NCI-H2227 (cell line): ENCODE measurements around the gene SLC4A4.

Experiments
- DNase-seq: peaks from one replicate; lab custom pipeline; 2025; ENCODE audit not compliant: unreplicated experiment; lab: John Stamatoyannopoulos, UW

SLC4A4 gene

DNA sequence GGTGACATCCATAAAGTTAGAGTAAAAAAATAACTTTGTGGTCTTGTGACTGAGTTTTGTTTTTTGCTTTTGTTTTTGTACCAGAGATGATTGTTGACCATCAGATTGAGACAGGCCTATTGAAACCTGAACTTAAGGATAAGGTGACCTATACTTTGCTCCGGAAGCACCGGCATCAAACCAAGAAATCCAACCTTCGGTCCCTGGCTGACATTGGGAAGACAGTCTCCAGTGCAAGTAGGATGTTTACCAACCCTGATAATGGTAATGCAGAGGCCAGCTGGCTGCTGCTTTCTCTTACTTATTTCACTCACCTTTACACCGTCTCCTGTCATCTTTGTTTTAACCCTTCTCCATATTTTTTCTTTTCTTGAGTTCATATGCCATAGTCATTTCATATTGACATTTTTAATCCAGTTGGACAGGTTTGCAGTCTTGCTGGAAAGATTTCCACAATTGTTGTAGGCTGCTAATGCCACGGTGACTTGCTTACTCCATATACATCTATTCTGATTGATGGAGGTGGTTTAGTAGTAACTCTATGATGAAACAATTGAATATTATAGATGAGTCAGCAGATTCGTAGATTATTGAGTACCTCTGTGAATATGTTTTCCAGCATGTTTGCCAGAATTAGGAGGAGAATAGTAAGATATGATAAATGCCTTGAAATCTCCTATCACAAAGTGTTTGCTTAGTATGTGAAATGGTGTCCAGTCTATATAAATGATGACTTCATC lies 18.3 kb downstream of the SLC4A4 start:
- DNase-seq: no peak

DNA sequence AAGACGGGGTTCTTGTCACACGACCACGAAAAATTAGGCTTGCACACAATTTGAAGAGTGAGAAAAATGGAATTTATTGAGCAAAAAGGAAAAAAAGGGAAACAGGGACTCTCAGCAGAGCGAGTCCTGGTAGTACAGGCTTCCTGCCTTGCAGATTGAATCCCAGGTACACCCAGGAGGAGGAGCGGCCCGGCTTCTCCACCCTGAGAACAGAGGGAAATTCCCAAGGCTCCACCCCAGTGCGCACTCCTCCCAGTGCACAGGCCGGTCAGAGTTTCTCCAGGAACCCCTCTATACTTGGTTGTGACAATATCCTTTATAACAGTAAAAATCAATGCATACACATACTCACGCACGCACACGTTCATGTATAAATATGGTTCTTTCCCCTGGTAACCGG lies 22.0 kb downstream of the SLC4A4 start:
- DNase-seq: no peak

- DNase-seq: no peak
Measured at GRCh38 chr4:71361476-71361875, 22.7 kb downstream of the SLC4A4 start.

- no peak for DNase-seq
Measured at GRCh38 chr4:71366766-71367165, 27.9 kb downstream of the SLC4A4 start.

DNA sequence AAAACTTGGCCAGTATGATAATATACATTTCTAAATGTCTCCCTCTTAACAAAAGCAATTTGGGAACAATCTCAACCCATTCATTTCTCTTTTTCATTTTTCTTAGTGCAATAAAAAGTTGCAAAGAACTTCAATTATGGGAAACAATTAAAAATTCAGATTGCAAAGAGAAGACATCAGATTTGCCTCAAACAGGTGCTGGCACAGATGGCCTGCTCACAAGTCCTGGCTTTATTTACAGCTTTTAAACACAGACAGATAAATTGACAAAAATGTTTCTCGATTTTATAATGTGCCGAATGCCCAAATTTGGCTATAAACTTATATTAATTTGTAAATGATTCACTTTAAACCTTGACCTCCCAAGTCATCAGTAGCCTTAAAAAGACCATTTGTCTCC lies 28.7 kb downstream of the SLC4A4 start:
- no peak for DNase-seq

- no peak for DNase-seq
Measured at GRCh38 chr4:71368906-71369305, 30.1 kb downstream of the SLC4A4 start.

GRCh38 chr4:71369536-71369935 lies 30.7 kb downstream of the SLC4A4 start:
- no peak for DNase-seq

- no peak for DNase-seq
Measured at GRCh38 chr4:71375494-71375893, 36.7 kb downstream of the SLC4A4 start.

GRCh38 chr4:71377561-71377960 lies 38.7 kb downstream of the SLC4A4 start:
- no peak for DNase-seq

- DNase-seq: no peak
Measured at GRCh38 chr4:71379126-71379525, 40.3 kb downstream of the SLC4A4 start.

DNA sequence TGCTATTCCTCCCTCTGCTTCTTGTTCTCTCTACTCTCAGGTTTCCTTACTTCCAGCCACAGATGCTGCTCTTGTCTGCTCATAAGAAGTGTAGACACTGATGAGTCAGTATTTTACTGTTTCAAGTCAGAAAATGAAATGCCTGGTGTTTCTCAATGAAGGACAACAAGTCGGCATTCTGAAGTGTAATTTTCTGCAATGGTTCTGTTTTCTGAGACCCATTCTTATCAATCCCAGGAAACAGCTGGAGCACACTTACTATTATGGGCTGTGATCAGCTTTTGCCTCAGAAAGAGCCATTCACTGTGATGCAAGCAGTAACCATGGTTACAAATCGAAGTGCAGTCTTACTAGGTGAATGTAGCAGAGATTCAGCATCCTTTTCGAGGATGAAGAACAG lies 42.0 kb downstream of the SLC4A4 start:
- DNase-seq: no peak

- no peak for DNase-seq
Measured at GRCh38 chr4:71382125-71382899, 43.5 kb downstream of the SLC4A4 start.

DNA sequence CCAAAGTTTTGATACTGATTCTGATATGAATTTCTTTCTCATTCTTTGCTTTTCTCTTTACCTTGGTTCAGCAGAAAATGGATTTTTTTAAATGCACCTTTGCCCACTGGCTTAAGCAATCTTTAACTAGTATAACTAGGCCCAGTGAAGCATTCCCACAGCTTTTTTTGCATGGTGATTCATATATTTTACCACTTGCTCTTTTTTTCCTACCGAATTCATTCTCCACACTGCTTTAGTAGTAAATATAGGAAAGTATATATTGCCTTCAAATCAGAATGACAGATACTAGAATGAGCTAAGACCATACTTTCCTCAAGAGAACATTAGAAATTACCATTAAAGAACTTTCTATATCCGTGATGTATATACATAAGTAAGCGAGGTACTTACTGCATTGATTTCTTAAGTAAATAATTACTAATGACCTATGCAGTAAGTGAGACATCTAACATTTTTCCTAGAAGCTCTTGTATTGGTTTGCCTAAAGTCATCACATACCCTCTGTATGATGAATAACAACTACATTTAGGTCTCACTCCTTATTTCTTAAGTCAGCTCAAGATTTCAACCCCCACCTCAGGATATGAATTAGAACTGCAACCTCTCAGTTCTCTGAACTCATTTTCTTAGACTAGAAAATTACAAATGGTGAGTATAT lies 44.2 kb downstream of the SLC4A4 start:
- no peak for DNase-seq

- no peak for DNase-seq
Measured at GRCh38 chr4:71383984-71384383, 45.2 kb downstream of the SLC4A4 start.

- DNase-seq: no peak
Measured at GRCh38 chr4:71389149-71389827, 50.5 kb downstream of the SLC4A4 start.

DNA sequence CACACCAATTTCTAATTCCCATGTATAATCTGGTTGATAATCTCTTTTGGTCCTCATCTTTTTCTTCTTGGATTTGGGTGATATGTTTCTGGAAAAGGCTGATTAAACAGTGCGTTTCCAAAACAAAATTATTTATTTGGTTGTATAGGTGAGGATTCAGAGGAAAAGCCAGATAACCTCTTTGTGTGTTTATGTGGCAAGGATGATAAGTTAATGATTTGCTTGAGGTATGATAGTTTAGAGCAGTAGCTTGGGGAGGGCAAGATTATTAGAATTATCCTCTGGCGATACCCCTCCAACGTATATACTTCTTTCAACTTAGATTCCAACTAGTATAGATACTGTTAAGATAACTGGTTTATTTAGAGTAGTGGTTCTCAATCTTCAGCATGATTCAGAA lies 53.3 kb downstream of the SLC4A4 start:
- DNase-seq: no peak

- DNase-seq: no peak
Measured at GRCh38 chr4:71396382-71396781, 57.6 kb downstream of the SLC4A4 start.

DNA sequence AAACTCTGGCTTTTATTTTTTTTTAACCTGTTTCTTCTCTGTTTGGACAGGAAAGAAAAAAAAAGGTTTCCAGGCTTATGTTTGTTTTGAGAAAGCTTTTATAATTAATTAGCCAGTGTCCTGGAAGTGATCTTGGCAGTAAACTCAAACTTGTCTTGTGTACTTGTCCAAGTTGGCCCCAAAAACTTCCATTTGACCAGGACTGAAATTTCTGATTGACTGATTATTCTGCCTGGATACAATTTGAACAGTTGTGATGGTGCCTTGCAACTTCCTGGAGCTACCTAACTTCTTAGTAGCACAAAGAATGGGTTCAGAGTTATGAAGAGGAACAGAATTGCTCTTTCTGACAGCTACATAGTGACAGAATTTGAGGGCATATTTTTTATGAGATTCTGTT lies 62.0 kb downstream of the SLC4A4 start:
- no peak for DNase-seq

DNA sequence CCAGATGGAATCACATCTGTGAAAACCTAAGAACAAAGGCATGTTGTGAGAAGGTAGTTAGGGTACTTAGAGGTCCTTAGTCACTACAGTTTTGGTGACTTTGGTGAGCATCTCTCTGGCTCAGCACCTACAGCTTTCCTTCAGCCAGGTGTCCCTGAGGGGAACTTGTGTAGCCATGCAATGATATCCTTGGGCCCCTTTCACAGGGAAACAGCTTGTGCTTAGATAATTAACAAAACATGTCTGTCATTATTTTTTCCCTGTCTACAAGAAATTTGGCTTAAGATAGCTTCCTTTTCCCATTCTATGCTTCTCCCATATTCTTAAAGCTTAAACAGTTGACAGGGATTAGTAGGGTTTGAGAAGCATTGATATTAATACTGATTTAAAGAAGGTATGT lies 63.8 kb downstream of the SLC4A4 start:
- DNase-seq: no peak

DNA sequence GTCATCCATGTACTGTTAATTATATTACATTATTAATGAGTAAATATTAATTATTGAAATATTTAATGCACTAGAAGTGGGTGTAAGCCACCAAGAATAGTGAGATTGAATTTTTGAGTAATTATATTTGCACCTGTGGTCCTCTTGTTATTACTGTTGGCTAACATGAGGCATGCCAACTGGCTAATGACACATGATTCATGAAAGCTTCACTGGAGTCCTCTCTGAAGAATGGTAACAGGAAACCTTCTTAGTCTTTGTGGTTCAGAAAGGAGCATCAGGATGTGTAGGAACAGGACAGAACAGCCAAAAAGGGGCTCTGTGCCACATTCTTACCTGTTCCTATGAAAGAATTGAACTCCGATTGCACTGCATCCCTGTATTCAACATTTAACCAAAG lies 65.2 kb downstream of the SLC4A4 start:
- DNase-seq: no peak

DNA sequence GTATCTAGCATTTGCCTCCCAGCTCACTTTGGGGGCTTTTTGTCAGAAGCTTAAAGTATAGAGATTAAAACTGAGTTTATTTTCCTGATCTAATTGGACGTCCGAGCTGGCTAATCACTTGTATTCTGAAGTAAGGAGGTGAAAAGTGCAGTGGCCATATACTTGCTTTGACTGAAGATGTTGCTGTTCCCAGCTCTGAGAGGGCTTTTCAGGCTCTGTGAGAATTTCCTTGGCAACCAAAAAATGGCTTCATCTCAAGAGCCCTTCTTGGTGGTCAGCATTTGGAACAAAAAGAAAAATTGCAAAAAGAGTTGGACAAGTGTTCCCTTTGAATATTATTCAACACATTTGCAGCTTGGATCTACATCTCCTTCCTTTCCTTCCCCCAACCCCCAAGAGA lies 67.0 kb downstream of the SLC4A4 start:
- DNase-seq: no peak
